HCT116 (cell line): ENCODE data around the gene HMCES. TPM values are rescaled to one million over a fixed set of nuclear protein-coding genes. Genes with fewer than 3 reads are reported as not detected.

ENCODE experiments used
- ATAC-seq: fragments of 200-7000 bp; cut with Tn5 transposase; 2 replicates; pipeline ENCODE4 v1.9.1; 2020; ENCODE audit warnings: mild to moderate bottlenecking, moderate library complexity
- BruUV-seq: library from RNA; stranded (reverse); fragments of 400-500 nt; replicated peaks from 2 replicates; lab custom pipeline; 2021; lab: Mats Ljungman, UMichigan
- CTCF ChIA-PET: fragments of 300-600 bp; sonication (Branson Sonifier 250); formaldehyde crosslinking; loops from one replicate; lab custom pipeline; 2021; ENCODE audit warnings: antibody characterized with exemption; lab: Charles Lee
- POLR2A ChIA-PET: fragments of 300-600, 350-600 bp; sonication (Branson Sonifier 250); formaldehyde crosslinking; loops from one replicate; lab custom pipeline; 2021; ENCODE audit warnings: antibody characterized with exemption; lab: Charles Lee
- RAD21 ChIA-PET, 2 experiments: fragments of 300-600 bp; sonication (Branson Sonifier 250); formaldehyde crosslinking; loops; one replicate each; lab custom pipeline; 2023; ENCODE audit warnings: low total read pairs in 2 of 2; ENCODE audit not compliant: uncharacterized antibody in 2 of 2, unreplicated experiment in 2 of 2, low non-redundant PET in 1 of 2; lab: Charles Lee
- DNase-seq: peaks from one replicate; pipeline ENCODE4 v3.0.0-alpha.2; 2010; ENCODE audit warnings: low read depth, low spot score
- H2AFZ ChIP-seq: fragments of 200-600 bp; shearing (Covaris generic), sonication (generic); 2 replicates; pipeline ENCODE4 v1.6.1; 2017; ENCODE audit warnings: low read depth, mixed run types, mixed read lengths, antibody characterized with exemption, low read length; ENCODE audit not compliant: poor library complexity, severe bottlenecking
- H3K27ac ChIP-seq: 2 replicates; pipeline ENCODE4 v1.5.1; 2012; ENCODE audit warnings: low read depth, low read length
- H3K27me3 ChIP-seq: fragments of 200-600 bp; sonication (generic); 2 replicates; pipeline ENCODE4 v1.6.1; 2016; ENCODE audit warnings: mixed run types, low read length, mixed read lengths; ENCODE audit not compliant: insufficient read depth
- H3K36me3 ChIP-seq, 2 experiments: fragments of 200-500 bp in 1 of 2; fragments of 200-600 bp in 1 of 2; sonication (Bioruptor generic) in 1 of 2; sonication (generic) in 1 of 2; 2 replicates each; pipeline versions ENCODE4 v1.5.1 to v1.6.1; 2014 to 2016; ENCODE audit warnings: low read length in 2 of 2, inconsistent platforms in 1 of 2, mixed read lengths in 1 of 2, mixed run types in 1 of 2; ENCODE audit not compliant: insufficient read depth in 2 of 2, control insufficient read depth in 1 of 2
- H3K4me1 ChIP-seq, 2 experiments: fragments of 200-600 bp in 1 of 2; sonication (generic) in 1 of 2; 2 replicates each; pipeline versions ENCODE4 v1.5.1 to v1.6.1; 2012 to 2017; ENCODE audit warnings: low read length in 2 of 2, inconsistent platforms in 1 of 2, mild to moderate bottlenecking in 1 of 2, mixed read lengths in 1 of 2, mixed run types in 1 of 2, moderate library complexity in 1 of 2; ENCODE audit not compliant: insufficient read depth in 2 of 2, control insufficient read depth in 1 of 2
- H3K4me2 ChIP-seq: fragments of 200-600 bp; sonication (generic); 2 replicates; pipeline ENCODE4 v1.6.1; 2017; ENCODE audit warnings: mixed run types, low read length, mixed read lengths
- H3K4me3 ChIP-seq, 2 experiments: fragments of 200-600 bp in 1 of 2; sonication (generic) in 1 of 2; replicated peaks in 1 of 2; 2 replicates each; pipeline ENCODE4 v1.5.1; 2011 to 2016; ENCODE audit warnings: low read length in 2 of 2, control low read depth in 1 of 2, low read depth in 1 of 2, mild to moderate bottlenecking in 1 of 2, mixed read lengths in 1 of 2, mixed run types in 1 of 2
- H3K79me2 ChIP-seq: fragments of 200-600 bp; sonication (generic); 2 replicates; pipeline ENCODE4 v1.6.1; 2017; ENCODE audit warnings: mild to moderate bottlenecking, mixed run types, low read length, moderate library complexity, mixed read lengths; ENCODE audit not compliant: insufficient read depth
- H3K9ac ChIP-seq: fragments of 200-600 bp; sonication (generic); 2 replicates; pipeline ENCODE4 v1.6.1; 2016; ENCODE audit warnings: low read length, mixed read lengths
- H3K9me2 ChIP-seq: fragments of 200-600 bp; sonication (generic), shearing (Covaris generic); 2 replicates; pipeline ENCODE4 v1.6.1; 2017; ENCODE audit warnings: mixed run types, mild to moderate bottlenecking, moderate library complexity; ENCODE audit not compliant: insufficient read depth
- H3K9me3 ChIP-seq, 2 experiments: fragments of 200-500 bp in 1 of 2; fragments of 200-600 bp in 1 of 2; sonication (Bioruptor generic) in 1 of 2; sonication (generic) in 1 of 2; 2 replicates each; pipeline ENCODE4 v1.6.1; 2014 to 2017; ENCODE audit warnings: low read length in 2 of 2, mixed read lengths in 2 of 2, inconsistent platforms in 1 of 2, low read depth in 1 of 2, mild to moderate bottlenecking in 1 of 2, mixed run types in 1 of 2, moderate library complexity in 1 of 2; ENCODE audit not compliant: control insufficient read depth in 1 of 2, insufficient read depth in 1 of 2
- H4K20me1 ChIP-seq: fragments of 200-600 bp; sonication (generic), shearing (Covaris generic); 2 replicates; pipeline ENCODE4 v1.6.1; 2017; ENCODE audit warnings: mixed run types, mild to moderate bottlenecking, moderate library complexity; ENCODE audit not compliant: insufficient read depth
- CEBPB ChIP-seq: IDR thresholded peaks from 2 replicates; pipeline ENCODE4 v1.6.1; 2012; ENCODE audit warnings: low read depth
- EZH2 ChIP-seq: fragments of 200-600 bp; sonication (generic); IDR thresholded peaks from 2 replicates; pipeline ENCODE4 v1.6.1; 2017; ENCODE audit warnings: antibody characterized with exemption, mixed run types
- FOSL1 ChIP-seq: IDR thresholded peaks from 2 replicates; pipeline ENCODE4 v1.6.1; 2012; ENCODE audit warnings: low read depth
- JUND ChIP-seq: IDR thresholded peaks from 2 replicates; pipeline ENCODE4 v1.6.1; 2012
- POLR2AphosphoS5 ChIP-seq: IDR thresholded peaks from 2 replicates; pipeline ENCODE4 v1.6.1; 2011; ENCODE audit warnings: mild to moderate bottlenecking, low read depth, low read length, moderate library complexity
- RAD21 ChIP-seq: IDR thresholded peaks from 2 replicates; pipeline ENCODE4 v1.6.1; 2012; ENCODE audit warnings: low read depth, mild to moderate bottlenecking
- SIN3A ChIP-seq: IDR thresholded peaks from 2 replicates; pipeline ENCODE4 v1.6.1; 2012; ENCODE audit warnings: low read depth
- SRF ChIP-seq: IDR thresholded peaks from 2 replicates; pipeline ENCODE4 v1.6.1; 2012; ENCODE audit warnings: low read depth
- YY1 ChIP-seq: IDR thresholded peaks from 2 replicates; pipeline ENCODE4 v1.6.1; 2011; ENCODE audit warnings: low read length, low read depth, moderate library complexity, mild to moderate bottlenecking; ENCODE audit not compliant: insufficient replicate concordance; ENCODE audit errors: extremely low read depth
- ZFX ChIP-seq: fragments of 450-650 bp; IDR thresholded peaks from 2 replicates; pipeline ENCODE4 v1.6.1; 2017
- ZNF274 ChIP-seq: fragments of 200-500 bp; sonication (Bioruptor generic); IDR thresholded peaks from 2 replicates; pipeline ENCODE4 v1.6.1; 2014; ENCODE audit warnings: mild to moderate bottlenecking, low read depth, low read length, inconsistent platforms
- intact Hi-C: fragments of 100-400 bp; cut with micrococcal nuclease; formaldehyde crosslinking; loops from 2 replicates; pipeline ENCODE4 v1.10.0; 2022
- total RNA-seq: library from RNA; stranded (reverse); gene quantifications from one replicate; pipeline ENCODE4 v1.2.1, GENCODE V29; 2021; ENCODE audit not compliant: unreplicated experiment

HMCES gene
- total RNA-seq, 1 experiment from 2014 or later = 78.9 TPM

GRCh38 chr3:129248286-129248979 lies 30.2 kb upstream of the HMCES start:
- POLR2A ChIA-PET = interaction anchor here (1.2 kb wide), 1 partner anchor 12 kb away, joined by 6 read pairs; no protein-coding TSS in a partner anchor
- Histone ChIP-seq H3K4me2 (peak overlapping the region; percentile 93), H3K36me3 (peaks cover 15% of the 10 kb centered on the region in 2 experiments; a peak in 3 of 4 replicates), H3K27me3 (no peaks in the 10 kb centered on the region), H2AFZ (no peak overlapping the region), H3K9ac (peak overlapping the region; percentile 93), H3K9me3 (no peaks in the 10 kb centered on the region), H4K20me1 (no peaks in the 10 kb centered on the region), H3K4me1 (peaks cover 7 to 23% of the 10 kb centered on the region in 2 experiments; a peak in 3 of 4 replicates), H3K27ac (peak overlapping the region; percentile 62), H3K4me3 (peak overlapping the region; percentile 95 to 97), H3K9me2 (no peaks in the 10 kb centered on the region), H3K79me2 (peaks cover 31% of the 10 kb centered on the region)
- CTCF ChIA-PET = interaction anchor here (1.3 to 4.4 kb wide), 4 partner anchors 86 to 278 kb away, joined by 5 to 55 read pairs (median 50); no protein-coding TSS in a partner anchor
- BruUV-seq = no TSS peak
- ATAC-seq (no peak), DNase-seq (no peak)
- RAD21 ChIA-PET = no interaction called here
- TF ChIP-seq JUND (no peak), SIN3A (no peak), RAD21 (no peak), SRF (no peak), YY1 (no peak), ZNF274 (no peak), ZFX (no peak), EZH2 (no peak), CEBPB (no peak), FOSL1 (no peak), POLR2AphosphoS5 (no peak)
- intact Hi-C loops = loop anchor here (10.0 kb wide), 1 partner anchor 224 kb away; no protein-coding TSS in a partner anchor
